Stomach (tissue), 9 donors: ENCODE results near the gene SDHC. TPM values are rescaled to one million over a fixed set of nuclear protein-coding genes. Genes with fewer than 3 reads are reported as not detected.
"Not testable (repeated sequence)": the region's sequence is repeated elsewhere in the genome, so short reads cannot be mapped to it uniquely, and the experiment has no call there.

Experiments
- DNase-seq, 2 donors: peaks; one replicate each; pipeline versions ENCODE4 v3.0.0 to v3.0.0-alpha.2; 2013 to 2019
- H3K27ac ChIP-seq, 5 donors: fragments of 200-600 bp in 4 of 5; sonication (generic) in 4 of 5; one replicate each; pipeline ENCODE4 v1.5.1; 2013 to 2019; ENCODE audit warnings: mild to moderate bottlenecking in 1 of 5, moderate library complexity in 1 of 5
- H3K27me3 ChIP-seq, 3 donors: fragments of 200-600 bp; sonication (generic); one replicate each; pipeline ENCODE4 v1.5.1; 2017 to 2019; ENCODE audit warnings: mixed run types in 1 of 3
- H3K36me3 ChIP-seq, 4 donors: fragments of 200-600 bp; sonication (generic); 1 replicate in 3 of 4; 2 replicates in 1 of 4; pipeline ENCODE4 v1.5.1; 2016 to 2019
- H3K4me1 ChIP-seq, 4 donors: fragments of 200-600 bp; sonication (generic); one replicate each; pipeline ENCODE4 v1.5.1; 2016 to 2019
- H3K4me3 ChIP-seq, 4 donors: fragments of 200-600 bp; sonication (generic) in 3 of 4; one replicate each; pipeline ENCODE4 v1.5.1; 2016 to 2019; ENCODE audit warnings: mild to moderate bottlenecking in 1 of 4
- H3K9me3 ChIP-seq, 4 donors: fragments of 200-600 bp; sonication (generic); one replicate each; pipeline ENCODE4 v1.5.1; 2016 to 2019
- EP300 ChIP-seq: sonication (generic); formaldehyde crosslinking; IDR thresholded peaks from one replicate; pipeline ENCODE4 v1.6.1; 2017; ENCODE audit warnings: antibody characterized with exemption
- POLR2A ChIP-seq, 4 donors: fragments of 450-650 bp; IDR thresholded peaks; one replicate each; pipeline ENCODE4 v1.6.1; 2016; ENCODE audit warnings: antibody characterized with exemption in 4 of 4, control low read depth in 2 of 4, mild to moderate bottlenecking in 1 of 4, moderate library complexity in 1 of 4
- POLR2AphosphoS5 ChIP-seq, 3 donors: sonication (generic); formaldehyde crosslinking; IDR thresholded peaks; one replicate each; pipeline ENCODE4 v1.6.1; 2016; ENCODE audit warnings: antibody characterized with exemption in 3 of 3
- WGBS, 5 donors: extraction: QIAGEN DNeasy Blood & Tissue Kit in 3 of 5; methylation state at CpG; one replicate each; pipeline versions ENCODE4 v1.1.5 to v1.1.7; 2013 to 2018; 5-methylcytosine and 5-hydroxymethylcytosine counted together
- intact Hi-C: fragments of 100-400 bp; cut with DNase I; formaldehyde crosslinking; loops from one replicate; pipeline ENCODE4 v1.15.1; 2023; ENCODE audit warnings: low total_unique reads
- polyA plus RNA-seq, 3 donors: library from polyadenylated mRNA; stranded (reverse); fragments of 200-250 nt; gene quantifications; one replicate each; pipeline ENCODE4 v1.2.3, GENCODE V29; 2013
- total RNA-seq, 5 donors: library from RNA; depleted of rRNA; stranded (reverse); fragments of >200 nt; gene quantifications; one replicate each; pipeline versions ENCODE4 v1.1.0 to v1.2.3, GENCODE V29; 2014 to 2016
- TF ChIP-seq, protein P1 (sequence below), 7 experiments: fragments of 450-650 bp in 4 of 7; fragments of 200-600 bp in 3 of 7; sonication (generic) in 3 of 7; IDR thresholded peaks; one replicate each; pipeline ENCODE4 v1.5.1; 2016 to 2019; ENCODE audit warnings: antibody characterized with exemption in 7 of 7, control low read depth in 2 of 7, mild to moderate bottlenecking in 1 of 7
- donor health status: healthy with polysubstance abuse.
- donor health status: Bipolar disorder and iron deficiency.
- donor health status: healthy.

SDHC gene
- total and polyA plus RNA-seq, 8 donors, result 28.3 to 165 (median 92.3) TPM

GRCh38 chr1:161391611-161392010 is 77.4 kb downstream of the SDHC start:
- Histone ChIP-seq H3K36me3 (no peaks in the 10 kb centered on the region), H3K27me3 (no peaks in the 10 kb centered on the region), H3K27ac (no peak overlapping the region), H3K4me1 (peaks cover 0 to 15% (median 9%) of the 10 kb centered on the region in 4 donors), H3K9me3 (no peaks in the 10 kb centered on the region), H3K4me3 (no peak overlapping the region)
- TF ChIP-seq POLR2A (IDR thresholded peaks at IDR 0.05) (no peak), POLR2AphosphoS5 (IDR thresholded peaks at IDR 0.05) (no peak)
- intact Hi-C loops, result no loop called here
- no peak for DNase-seq
- WGBS, 5 donors, result 92 to 95% (median 95%) methylated on average over 8 of the region's 8 CpGs

GRCh38 chr1:161393151-161393550 is 79.0 kb downstream of the SDHC start:
- no peak for DNase-seq
- Histone ChIP-seq H3K4me1 (peaks cover 0 to 21% (median 10%) of the 10 kb centered on the region in 4 donors), H3K9me3 (no peaks in the 10 kb centered on the region), H3K36me3 (no peaks in the 10 kb centered on the region), H3K27ac (no peak overlapping the region), H3K27me3 (no peaks in the 10 kb centered on the region), H3K4me3 (no peak overlapping the region)
- TF ChIP-seq POLR2A (IDR thresholded peaks at IDR 0.05), result no peak
- no peak for TF ChIP-seq EP300
- no peak for TF ChIP-seq POLR2AphosphoS5 (IDR thresholded peaks at IDR 0.05)
- TF ChIP-seq, protein P1, sequence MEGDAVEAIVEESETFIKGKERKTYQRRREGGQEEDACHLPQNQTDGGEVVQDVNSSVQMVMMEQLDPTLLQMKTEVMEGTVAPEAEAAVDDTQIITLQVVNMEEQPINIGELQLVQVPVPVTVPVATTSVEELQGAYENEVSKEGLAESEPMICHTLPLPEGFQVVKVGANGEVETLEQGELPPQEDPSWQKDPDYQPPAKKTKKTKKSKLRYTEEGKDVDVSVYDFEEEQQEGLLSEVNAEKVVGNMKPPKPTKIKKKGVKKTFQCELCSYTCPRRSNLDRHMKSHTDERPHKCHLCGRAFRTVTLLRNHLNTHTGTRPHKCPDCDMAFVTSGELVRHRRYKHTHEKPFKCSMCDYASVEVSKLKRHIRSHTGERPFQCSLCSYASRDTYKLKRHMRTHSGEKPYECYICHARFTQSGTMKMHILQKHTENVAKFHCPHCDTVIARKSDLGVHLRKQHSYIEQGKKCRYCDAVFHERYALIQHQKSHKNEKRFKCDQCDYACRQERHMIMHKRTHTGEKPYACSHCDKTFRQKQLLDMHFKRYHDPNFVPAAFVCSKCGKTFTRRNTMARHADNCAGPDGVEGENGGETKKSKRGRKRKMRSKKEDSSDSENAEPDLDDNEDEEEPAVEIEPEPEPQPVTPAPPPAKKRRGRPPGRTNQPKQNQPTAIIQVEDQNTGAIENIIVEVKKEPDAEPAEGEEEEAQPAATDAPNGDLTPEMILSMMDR (IDR thresholded peaks at IDR 0.05), result no peak
- intact Hi-C loops, result no loop called here

DNA sequence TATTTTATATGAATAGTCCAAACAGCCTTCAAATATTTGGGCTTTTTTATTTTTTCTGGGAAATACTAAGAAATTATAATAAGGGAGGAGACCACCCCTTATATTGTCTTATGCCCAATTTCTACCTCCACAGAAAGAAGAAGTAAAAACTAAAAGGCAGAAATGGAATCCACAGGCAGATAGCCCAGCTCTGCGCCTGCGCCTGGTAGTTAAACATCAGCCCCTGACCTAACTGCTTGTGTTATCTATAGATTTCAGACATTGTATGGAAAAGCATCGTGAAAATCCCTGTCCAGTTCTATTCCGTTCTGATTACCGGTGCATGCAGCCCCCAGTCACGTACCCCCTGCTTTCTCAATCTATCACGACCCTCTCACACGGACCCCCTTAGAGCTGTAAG is 82.9 kb downstream of the SDHC start:
- DNase-seq, H3K9me3 ChIP-seq, H3K36me3 ChIP-seq, H3K4me3 ChIP-seq, intact Hi-C loops, H3K27me3 ChIP-seq, H3K27ac ChIP-seq: not testable (repeated sequence)
- WGBS, 5 donors, result 93 to 98% (median 94%) methylated on average over 8 of the region's 8 CpGs
- H3K4me1 ChIP-seq, result peaks cover 5 to 29% (median 17%) of the 10 kb centered on the region in 4 donors

GRCh38 chr1:161398900-161399256 is 84.7 kb downstream of the SDHC start:
- no peak for DNase-seq
- TF ChIP-seq POLR2AphosphoS5 (IDR thresholded peaks at IDR 0.05) (no peak), POLR2A (IDR thresholded peaks at IDR 0.05) (no peak), EP300 (no peak)
- TF ChIP-seq, protein P1 (IDR thresholded peaks at IDR 0.05), result no peak
- H3K4me3 ChIP-seq, result peak overlapping the region; percentile 60 to 73 (median 72)
- no peaks in the 10 kb centered on the region for H3K27me3 ChIP-seq
- WGBS, 5 donors, result 1 to 7% (median 3%) methylated on average over 17 of the region's 17 CpGs
- peaks cover 5 to 33% (median 17%) of the 10 kb centered on the region in 4 donors for H3K4me1 ChIP-seq
- H3K9me3 ChIP-seq, result no peaks in the 10 kb centered on the region
- H3K27ac ChIP-seq, result peak overlapping the region; percentile 98 to 100 (median 100)
- intact Hi-C loops, result no loop called here
- H3K36me3 ChIP-seq, result no peaks in the 10 kb centered on the region

GRCh38 chr1:161399257-161399998 is 85.2 kb downstream of the SDHC start:
- Histone ChIP-seq H3K27ac (peak overlapping the region; percentile 98 to 100 (median 100)), H3K9me3 (no peaks in the 10 kb centered on the region), H3K4me1 (peaks cover 5 to 33% (median 17%) of the 10 kb centered on the region in 4 donors), H3K27me3 (no peaks in the 10 kb centered on the region), H3K4me3 (peak overlapping the region; percentile 60 to 73 (median 72)), H3K36me3 (no peaks in the 10 kb centered on the region)
- intact Hi-C loops, result no loop called here
- DNase-seq, result peak; percentile 90 to 97
- TF ChIP-seq POLR2AphosphoS5 (IDR thresholded peaks at IDR 0.05) (peak; percentile 50 to 59 (median 53)), POLR2A (IDR thresholded peaks at IDR 0.05) (peak in 1 of 4 donors; percentile 28), EP300 (no peak)
- TF ChIP-seq, protein P1 (IDR thresholded peaks at IDR 0.05), result peak in 5 of 7 experiments; percentile 8 to 54 (median 25)
- 0% methylated on average over 33 to 53 of the region's 53 CpGs for WGBS, 5 donors
